Keratinocyte (primary cell): ENCODE measurements around the gene ADD2. TPM values are rescaled to one million over a fixed set of nuclear protein-coding genes. Genes with fewer than 3 reads are reported as not detected.

Experiments
- DNase-seq: peaks from one replicate; pipeline ENCODE4 v3.0.0-alpha.2; 2011; ENCODE audit warnings: low read depth, missing footprints, low spot score
- FAIRE-seq: peaks from 2 replicates; lab custom pipeline; 2011; peaks lifted over from hg19 to GRCh38; lab: Jason Lieb, UNC
- H2AFZ ChIP-seq: 2 replicates; pipeline ENCODE4 v1.6.0; 2012; ENCODE audit warnings: low read length, control low read depth, inconsistent platforms; ENCODE audit not compliant: control insufficient read depth
- H3K27ac ChIP-seq: 2 replicates; pipeline ENCODE4 v1.5.1; 2011; ENCODE audit warnings: low read length; ENCODE audit not compliant: control insufficient read depth, insufficient read depth
- H3K27me3 ChIP-seq: 3 replicates; pipeline ENCODE4 v1.6.0; 2011; ENCODE audit warnings: low read length; ENCODE audit not compliant: control insufficient read depth, insufficient read depth; ENCODE audit errors: extremely low read depth
- H3K36me3 ChIP-seq, 2 experiments: 2 replicates in 1 of 2; 3 replicates in 1 of 2; pipeline ENCODE4 v1.5.1; 2011; ENCODE audit warnings: low read length in 2 of 2, mild to moderate bottlenecking in 1 of 2; ENCODE audit not compliant: control insufficient read depth in 2 of 2, insufficient read depth in 2 of 2; ENCODE audit errors: extremely low read depth in 1 of 2
- H3K4me1 ChIP-seq: 3 replicates; pipeline ENCODE4 v1.5.1; 2011; ENCODE audit warnings: low read length; ENCODE audit not compliant: control insufficient read depth, insufficient read depth; ENCODE audit errors: extremely low read depth
- H3K4me2 ChIP-seq: 3 replicates; pipeline ENCODE4 v1.6.0; 2011; ENCODE audit warnings: low read depth, low read length; ENCODE audit not compliant: control insufficient read depth, insufficient read depth; ENCODE audit errors: extremely low read depth
- H3K4me3 ChIP-seq, 3 experiments: fragments of 200-600 bp in 1 of 3; sonication (generic) in 1 of 3; 2 replicates in 2 of 3; 3 replicates in 1 of 3; pipeline ENCODE4 v1.5.1; 2011 to 2016; ENCODE audit warnings: low read length in 3 of 3, mild to moderate bottlenecking in 3 of 3, control low read depth in 2 of 3, inconsistent platforms in 1 of 3, low read depth in 1 of 3, mixed read lengths in 1 of 3, mixed run types in 1 of 3, moderate library complexity in 1 of 3; ENCODE audit not compliant: control insufficient read depth in 2 of 3, insufficient read depth in 2 of 3; ENCODE audit errors: extremely low read depth in 1 of 3
- H3K79me2 ChIP-seq: 2 replicates; pipeline ENCODE4 v1.6.0; 2012; ENCODE audit warnings: low read length; ENCODE audit not compliant: control insufficient read depth, insufficient read depth
- H3K9ac ChIP-seq: 3 replicates; pipeline ENCODE4 v1.6.0; 2011; ENCODE audit warnings: low read length; ENCODE audit not compliant: control insufficient read depth, insufficient read depth; ENCODE audit errors: extremely low read depth
- H3K9me1 ChIP-seq: 3 replicates; pipeline ENCODE4 v1.6.0; 2011; ENCODE audit warnings: low read length; ENCODE audit not compliant: control insufficient read depth, insufficient read depth; ENCODE audit errors: extremely low read depth
- H3K9me3 ChIP-seq: 2 replicates; pipeline ENCODE4 v1.5.1; 2012; ENCODE audit warnings: low read depth, low read length; ENCODE audit not compliant: control insufficient read depth
- H4K20me1 ChIP-seq: 3 replicates; pipeline ENCODE4 v1.6.0; 2011; ENCODE audit warnings: low read length; ENCODE audit not compliant: control insufficient read depth, insufficient read depth; ENCODE audit errors: extremely low read depth
- CTCF ChIP-seq, 3 experiments: IDR thresholded peaks in 1 of 3; conservative IDR thresholded peaks in 1 of 3; optimal IDR thresholded peaks in 1 of 3; 2 replicates in 2 of 3; 3 replicates in 1 of 3; pipeline versions ENCODE3 to v1.5.1; 2011; ENCODE audit warnings: low read length in 3 of 3, mild to moderate bottlenecking in 3 of 3, moderate library complexity in 2 of 3, control low read depth in 1 of 3, inconsistent platforms in 1 of 3; ENCODE audit not compliant: insufficient read depth in 2 of 3; ENCODE audit errors: extremely low read depth in 1 of 3
- EZH2 ChIP-seq: IDR thresholded peaks from one replicate; pipeline ENCODE4 v1.6.1; 2012; ENCODE audit warnings: inconsistent platforms, mild to moderate bottlenecking, low read length, moderate library complexity
- dilution Hi-C: fragments of 300-500 bp; cut with MboI; formaldehyde crosslinking; loops from one replicate; pipeline ENCODE4 v1.7.0; 2020; ENCODE audit warnings: low sequenced_read_pairs; ENCODE audit not compliant: extremely low pct_ligation_motif_present
- polyA plus RNA-seq, 5 experiments: library from polyadenylated mRNA; depleted of rRNA in 3 of 5; stranded (reverse) in 3 of 5; stranded (forward) in 1 of 5; unstranded in 1 of 5; fragments of >200 nt; gene quantifications; 1 replicate in 1 of 5; 2 replicates in 3 of 5; 3 replicates in 1 of 5; pipeline versions ENCODE4 v1.2.1 to v1.2.3, GENCODE V29; 2011 to 2012; ENCODE audit warnings: missing spikeins in 2 of 5, low read depth in 1 of 5, low replicate concordance in 1 of 5

The ADD2 gene
- polyA plus RNA-seq, 1 donor (not counting 4 experiments of a cell fraction or from before 2014, with no cell fraction given) = 0.05 TPM

GRCh38 chr2:70705160-70705850 lies 62.7 kb downstream of the ADD2 start:
- FAIRE-seq = no peak

DNA sequence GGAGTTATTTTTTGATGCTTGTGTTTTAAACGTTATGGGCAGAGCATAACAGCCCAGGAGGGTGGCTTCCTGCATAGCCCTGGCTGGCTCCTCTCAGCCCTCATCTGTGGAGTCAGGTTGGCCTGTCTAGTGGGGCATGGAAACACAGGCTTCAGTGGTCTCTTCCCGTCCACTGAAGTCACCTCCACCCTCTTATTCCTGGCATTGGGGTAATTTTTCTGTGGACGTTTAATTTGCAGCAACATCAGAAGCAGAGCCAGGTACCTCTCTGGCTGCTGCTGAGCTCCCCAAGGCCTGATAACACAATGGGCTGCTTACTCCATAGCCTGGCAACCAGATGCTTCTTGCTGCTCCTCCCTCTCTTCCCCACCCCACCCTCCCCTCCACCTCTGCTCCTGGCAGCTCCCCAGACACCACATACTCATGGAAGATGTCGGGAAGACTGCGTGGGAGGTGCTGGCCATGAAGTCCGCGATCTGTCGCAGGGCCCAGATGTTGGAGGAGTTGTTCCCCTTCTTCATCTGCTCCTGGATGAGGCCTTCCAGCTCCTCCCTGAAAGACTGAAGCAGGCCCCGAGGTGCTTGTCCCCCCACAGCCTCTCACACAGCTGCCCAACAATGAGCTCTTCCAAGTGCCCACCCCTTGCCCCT lies 64.0 kb downstream of the ADD2 start:
- Histone ChIP-seq H3K4me1 (no peaks in the 10 kb centered on the region), H3K36me3 (no peaks in the 10 kb centered on the region), H4K20me1 (no peaks in the 10 kb centered on the region), H3K9me1 (no peaks in the 10 kb centered on the region), H2AFZ (no peak overlapping the region), H3K27ac (no peak overlapping the region), H3K9ac (no peak overlapping the region), H3K9me3 (no peaks in the 10 kb centered on the region), H3K4me2 (no peak overlapping the region), H3K27me3 (peaks cover 7% of the 10 kb centered on the region), H3K4me3 (no peak overlapping the region), H3K79me2 (no peaks in the 10 kb centered on the region)
- no peak for TF ChIP-seq EZH2
- TF ChIP-seq CTCF (optimal IDR thresholded peaks at IDR 0.05 in 1 of 3, IDR thresholded peaks at IDR 0.05 in 1 of 3, conservative IDR thresholded peaks at IDR 0.05 in 1 of 3; ENCODE audit: extremely low read depth in 1 of 3, insufficient read depth in 2 of 3, low read length in 3 of 3) = no peak
- dilution Hi-C loops = no loop called here
- FAIRE-seq (no peak), DNase-seq (no peak)

More at GRCh38 chr2:70705160-70705850, 62.7 kb downstream of the ADD2 start:
- Histone ChIP-seq H2AFZ (no peak overlapping the region), H3K4me1 (no peaks in the 10 kb centered on the region), H3K9ac (no peak overlapping the region), H3K79me2 (no peaks in the 10 kb centered on the region), H3K27me3 (peaks cover 7% of the 10 kb centered on the region), H4K20me1 (no peaks in the 10 kb centered on the region), H3K4me2 (no peak overlapping the region), H3K36me3 (no peaks in the 10 kb centered on the region), H3K9me1 (no peaks in the 10 kb centered on the region), H3K4me3 (no peak overlapping the region), H3K9me3 (no peaks in the 10 kb centered on the region), H3K27ac (no peak overlapping the region)
- no peak for DNase-seq
- TF ChIP-seq CTCF (optimal IDR thresholded peaks at IDR 0.05 in 1 of 3, IDR thresholded peaks at IDR 0.05 in 1 of 3, conservative IDR thresholded peaks at IDR 0.05 in 1 of 3; ENCODE audit: extremely low read depth in 1 of 3, insufficient read depth in 2 of 3, low read length in 3 of 3) (no peak), EZH2 (no peak)
- dilution Hi-C loops = no loop called here
